Measurements from ENCODE around the gene JAM3. TPM values are rescaled to one million over a fixed set of nuclear protein-coding genes. Genes with fewer than 3 reads are reported as not detected.
A peak's percentile ranks its signal among the peaks of the same experiment; 100 is the strongest.

Gene JAM3
- total RNA-seq, 2 experiments from 2014 or later, result 21.1 to 23.7 TPM

GRCh38 chr11:134043821-134044420 is 25.0 kb upstream of the JAM3 start:
- DNase-seq (no peak), ATAC-seq (ENCODE audit: low read depth) (no peak)
- Mint-ChIP-seq H3K27me3 (peaks cover 7% of the 10 kb centered on the region), H3K36me3 (no peaks in the 10 kb centered on the region), H3K4me1 (peaks cover 6% of the 10 kb centered on the region), H3K4me3 (no peak overlapping the region), H3K27ac (peak overlapping the region; percentile 18), H3K9me3 (no peaks in the 10 kb centered on the region)
- POLR2A ChIA-PET, result interaction anchor here (1.1 kb wide), 1 partner anchor 116 kb away, joined by 3 read pairs; no protein-coding TSS in a partner anchor

- H3K4me1 Mint-ChIP-seq, result peaks cover 7% of the 10 kb centered on the region
- peak overlapping the region; percentile 18 for H3K27ac Mint-ChIP-seq
- ATAC-seq (ENCODE audit: low read depth), result no peak
- no peak for DNase-seq
- H3K9me3 Mint-ChIP-seq, result no peaks in the 10 kb centered on the region
- POLR2A ChIA-PET, result interaction anchor here (1.1 to 1.2 kb wide), 2 partner anchors 10 to 116 kb away, joined by 3 read pairs; no protein-coding TSS in a partner anchor
- peaks cover 13% of the 10 kb centered on the region for H3K27me3 Mint-ChIP-seq
- H3K36me3 Mint-ChIP-seq, result no peaks in the 10 kb centered on the region
- no peak overlapping the region for H3K4me3 Mint-ChIP-seq
Measured at GRCh38 chr11:134044514-134045284, 24.2 kb upstream of the JAM3 start.

- peaks cover 19% of the 10 kb centered on the region for H3K27me3 Mint-ChIP-seq
- no peaks in the 10 kb centered on the region for H3K9me3 Mint-ChIP-seq
- H3K4me3 Mint-ChIP-seq, result no peak overlapping the region
- ATAC-seq (ENCODE audit: low read depth) (peak; percentile 75), DNase-seq (peak; percentile 64)
- peak overlapping the region; percentile 23 for H3K27ac Mint-ChIP-seq
- no peaks in the 10 kb centered on the region for H3K36me3 Mint-ChIP-seq
- POLR2A ChIA-PET, result interaction anchor here (0.6 to 1.2 kb wide), 3 partner anchors 11 to 118 kb away, joined by 3 to 5 read pairs (median 3); no protein-coding TSS in a partner anchor
- peaks cover 13% of the 10 kb centered on the region for H3K4me1 Mint-ChIP-seq
Measured at GRCh38 chr11:134045799-134046635, 22.9 kb upstream of the JAM3 start.

GRCh38 chr11:134046681-134047449 is 22.0 kb upstream of the JAM3 start:
- Mint-ChIP-seq H3K9me3 (no peaks in the 10 kb centered on the region), H3K4me3 (no peak overlapping the region), H3K27ac (peak overlapping the region; percentile 23), H3K27me3 (peaks cover 19% of the 10 kb centered on the region), H3K36me3 (no peaks in the 10 kb centered on the region), H3K4me1 (peaks cover 13% of the 10 kb centered on the region)
- POLR2A ChIA-PET, result no interaction called here
- no peak for ATAC-seq (ENCODE audit: low read depth)
- DNase-seq, result peak; percentile 21

GRCh38 chr11:134047586-134047999 is 21.3 kb upstream of the JAM3 start:
- DNase-seq (peak; percentile 4), ATAC-seq (ENCODE audit: low read depth) (no peak)
- POLR2A ChIA-PET, result no interaction called here
- H3K36me3 Mint-ChIP-seq, result no peaks in the 10 kb centered on the region
- H3K27ac Mint-ChIP-seq, result no peak overlapping the region
- H3K9me3 Mint-ChIP-seq, result no peaks in the 10 kb centered on the region
- peaks cover 19% of the 10 kb centered on the region for H3K27me3 Mint-ChIP-seq
- no peak overlapping the region for H3K4me3 Mint-ChIP-seq
- peaks cover 13% of the 10 kb centered on the region for H3K4me1 Mint-ChIP-seq

GRCh38 chr11:134048028-134048427 is 20.8 kb upstream of the JAM3 start:
- Mint-ChIP-seq H3K4me1 (peaks cover 13% of the 10 kb centered on the region), H3K9me3 (no peaks in the 10 kb centered on the region), H3K27me3 (peaks cover 19% of the 10 kb centered on the region), H3K36me3 (no peaks in the 10 kb centered on the region), H3K4me3 (no peak overlapping the region), H3K27ac (no peak overlapping the region)
- DNase-seq (peak; percentile 22), ATAC-seq (ENCODE audit: low read depth) (no peak)
- POLR2A ChIA-PET, result no interaction called here

- Mint-ChIP-seq H3K4me3 (peak overlapping the region; percentile 9), H3K4me1 (peaks cover 16% of the 10 kb centered on the region), H3K27ac (no peak overlapping the region), H3K27me3 (peaks cover 19% of the 10 kb centered on the region), H3K36me3 (no peaks in the 10 kb centered on the region), H3K9me3 (no peaks in the 10 kb centered on the region)
- no peak for ATAC-seq (ENCODE audit: low read depth)
- DNase-seq, result peak; percentile 29
- POLR2A ChIA-PET, result interaction anchor here (0.6 kb wide), 1 partner anchor 226 kb away, joined by 3 read pairs; no protein-coding TSS in a partner anchor
Measured at GRCh38 chr11:134049303-134049702, 19.6 kb upstream of the JAM3 start.

- ATAC-seq (ENCODE audit: low read depth) (peak; percentile 87), DNase-seq (peak; percentile 89)
- peaks cover 16% of the 10 kb centered on the region for H3K4me1 Mint-ChIP-seq
- H3K9me3 Mint-ChIP-seq, result no peaks in the 10 kb centered on the region
- H3K27ac Mint-ChIP-seq, result no peak overlapping the region
- peaks cover 2% of the 10 kb centered on the region for H3K36me3 Mint-ChIP-seq
- peaks cover 21% of the 10 kb centered on the region for H3K27me3 Mint-ChIP-seq
- peak overlapping the region; percentile 52 for H3K4me3 Mint-ChIP-seq
- POLR2A ChIA-PET, result interaction anchor here (1.0 to 1.2 kb wide), 3 partner anchors 16 to 123 kb away, joined by 3 read pairs; no protein-coding TSS in a partner anchor
Measured at GRCh38 chr11:134050541-134051383, 18.1 kb upstream of the JAM3 start.

GRCh38 chr11:134052395-134052987 is 16.4 kb upstream of the JAM3 start:
- no peak for ATAC-seq (ENCODE audit: low read depth)
- Mint-ChIP-seq H3K9me3 (no peaks in the 10 kb centered on the region), H3K27ac (no peak overlapping the region), H3K27me3 (peaks cover 25% of the 10 kb centered on the region), H3K4me1 (peaks cover 16% of the 10 kb centered on the region), H3K36me3 (peaks cover 2% of the 10 kb centered on the region), H3K4me3 (no peak overlapping the region)
- POLR2A ChIA-PET, result no interaction called here
- no peak for DNase-seq

GRCh38 chr11:134052988-134053945 is 15.6 kb upstream of the JAM3 start:
- Mint-ChIP-seq H3K4me1 (peaks cover 23% of the 10 kb centered on the region), H3K4me3 (no peak overlapping the region), H3K9me3 (no peaks in the 10 kb centered on the region), H3K27ac (peak overlapping the region; percentile 45), H3K36me3 (peaks cover 5% of the 10 kb centered on the region), H3K27me3 (peaks cover 25% of the 10 kb centered on the region)
- no peak for ATAC-seq (ENCODE audit: low read depth)
- DNase-seq, result no peak
- POLR2A ChIA-PET, result no interaction called here

- no peak overlapping the region for H3K4me3 Mint-ChIP-seq
- no peak overlapping the region for H3K27ac Mint-ChIP-seq
- H3K9me3 Mint-ChIP-seq, result no peaks in the 10 kb centered on the region
- peaks cover 6% of the 10 kb centered on the region for H3K36me3 Mint-ChIP-seq
- DNase-seq (no peak), ATAC-seq (ENCODE audit: low read depth) (no peak)
- peaks cover 28% of the 10 kb centered on the region for H3K4me1 Mint-ChIP-seq
- peaks cover 20% of the 10 kb centered on the region for H3K27me3 Mint-ChIP-seq
- POLR2A ChIA-PET, result no interaction called here
Measured at GRCh38 chr11:134055029-134055428, 13.8 kb upstream of the JAM3 start.

Data from activated naive CD8-positive, alpha-beta T cell treated with anti-CD3 and anti-CD28 coated beads, Interleukin-2, amount 10 ng/mL, durations not matched to agents 7 days and 5 days (primary cell).